Measurements from ENCODE around the gene AKR1C1.

DNA sequence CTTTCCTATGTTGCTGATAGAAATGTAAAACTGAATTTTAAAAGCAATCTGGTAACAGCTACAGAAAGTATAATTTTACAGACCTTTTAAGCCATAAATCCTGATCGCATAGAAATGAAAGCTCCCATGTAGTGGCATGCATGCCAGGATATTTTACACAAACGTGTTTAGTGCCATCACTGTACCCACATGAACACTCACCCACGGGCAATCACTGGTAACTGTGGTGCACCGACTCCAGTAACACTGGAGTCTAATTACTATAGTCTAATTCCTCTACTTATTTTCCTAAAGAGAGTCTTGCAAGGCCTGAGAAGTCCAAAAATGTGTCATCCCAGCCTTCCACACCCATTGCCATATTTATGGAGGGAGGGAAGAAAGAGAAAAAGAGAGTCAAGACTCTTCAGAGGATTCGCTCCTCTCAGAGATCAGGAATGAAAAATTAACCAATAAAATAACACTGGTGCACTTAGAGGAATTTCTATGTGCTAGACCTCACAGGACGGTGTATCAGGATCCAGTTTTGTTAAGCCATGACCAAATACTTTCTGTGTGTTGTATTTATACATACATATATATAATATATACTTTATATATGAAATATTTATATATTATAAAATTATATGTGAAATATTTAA lies 48.9 kb upstream of the AKR1C1 start:
- TF ChIP-seq, protein P1, sequence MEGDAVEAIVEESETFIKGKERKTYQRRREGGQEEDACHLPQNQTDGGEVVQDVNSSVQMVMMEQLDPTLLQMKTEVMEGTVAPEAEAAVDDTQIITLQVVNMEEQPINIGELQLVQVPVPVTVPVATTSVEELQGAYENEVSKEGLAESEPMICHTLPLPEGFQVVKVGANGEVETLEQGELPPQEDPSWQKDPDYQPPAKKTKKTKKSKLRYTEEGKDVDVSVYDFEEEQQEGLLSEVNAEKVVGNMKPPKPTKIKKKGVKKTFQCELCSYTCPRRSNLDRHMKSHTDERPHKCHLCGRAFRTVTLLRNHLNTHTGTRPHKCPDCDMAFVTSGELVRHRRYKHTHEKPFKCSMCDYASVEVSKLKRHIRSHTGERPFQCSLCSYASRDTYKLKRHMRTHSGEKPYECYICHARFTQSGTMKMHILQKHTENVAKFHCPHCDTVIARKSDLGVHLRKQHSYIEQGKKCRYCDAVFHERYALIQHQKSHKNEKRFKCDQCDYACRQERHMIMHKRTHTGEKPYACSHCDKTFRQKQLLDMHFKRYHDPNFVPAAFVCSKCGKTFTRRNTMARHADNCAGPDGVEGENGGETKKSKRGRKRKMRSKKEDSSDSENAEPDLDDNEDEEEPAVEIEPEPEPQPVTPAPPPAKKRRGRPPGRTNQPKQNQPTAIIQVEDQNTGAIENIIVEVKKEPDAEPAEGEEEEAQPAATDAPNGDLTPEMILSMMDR (IDR thresholded peaks at IDR 0.05) = no peak
- TF ChIP-seq POLR2A (IDR thresholded peaks at IDR 0.05) = no peak

Measured in testis (tissue), 2 donors.